Measurements from ENCODE around the gene PLIN5.

The PLIN5 gene

DNA sequence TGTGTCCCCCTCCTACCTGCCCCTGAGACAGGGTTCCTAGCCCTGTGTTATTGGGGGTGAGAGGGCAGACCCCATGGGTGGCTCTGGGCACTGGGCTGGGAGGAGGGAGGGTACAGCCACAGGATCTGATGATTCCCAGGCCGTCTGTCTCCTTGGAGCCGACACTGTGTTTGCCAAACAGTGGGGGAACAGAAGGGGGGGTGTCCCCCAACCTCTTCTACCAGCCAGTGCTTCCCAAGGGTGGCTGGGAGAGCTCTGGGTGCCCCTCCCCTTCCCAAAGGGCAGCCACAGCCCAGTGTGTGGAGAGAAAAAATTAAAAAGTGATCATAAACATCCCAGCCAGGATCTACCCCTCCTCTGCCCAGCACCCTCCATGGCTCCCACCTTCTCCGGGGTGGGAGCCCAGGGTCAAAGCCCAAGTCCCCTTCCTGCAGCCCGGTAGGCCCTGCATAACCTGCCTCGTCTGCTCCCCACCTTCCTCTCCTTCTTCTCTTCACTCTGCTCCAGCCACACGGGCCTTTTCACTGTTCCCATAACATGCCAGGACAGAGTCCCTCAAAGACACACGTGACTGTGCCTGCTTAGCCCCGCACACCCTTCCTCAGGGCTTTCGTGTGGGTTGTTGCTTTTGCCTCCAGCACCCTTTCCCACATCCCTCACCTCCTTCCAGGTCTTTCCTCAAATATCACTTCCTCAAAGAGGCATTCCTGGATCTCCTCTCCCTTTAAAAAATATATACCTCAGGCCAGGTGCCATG is 15.3 kb downstream of the PLIN5 start:
- CTCF ChIA-PET = no interaction called here
- TF ChIP-seq, protein P1, sequence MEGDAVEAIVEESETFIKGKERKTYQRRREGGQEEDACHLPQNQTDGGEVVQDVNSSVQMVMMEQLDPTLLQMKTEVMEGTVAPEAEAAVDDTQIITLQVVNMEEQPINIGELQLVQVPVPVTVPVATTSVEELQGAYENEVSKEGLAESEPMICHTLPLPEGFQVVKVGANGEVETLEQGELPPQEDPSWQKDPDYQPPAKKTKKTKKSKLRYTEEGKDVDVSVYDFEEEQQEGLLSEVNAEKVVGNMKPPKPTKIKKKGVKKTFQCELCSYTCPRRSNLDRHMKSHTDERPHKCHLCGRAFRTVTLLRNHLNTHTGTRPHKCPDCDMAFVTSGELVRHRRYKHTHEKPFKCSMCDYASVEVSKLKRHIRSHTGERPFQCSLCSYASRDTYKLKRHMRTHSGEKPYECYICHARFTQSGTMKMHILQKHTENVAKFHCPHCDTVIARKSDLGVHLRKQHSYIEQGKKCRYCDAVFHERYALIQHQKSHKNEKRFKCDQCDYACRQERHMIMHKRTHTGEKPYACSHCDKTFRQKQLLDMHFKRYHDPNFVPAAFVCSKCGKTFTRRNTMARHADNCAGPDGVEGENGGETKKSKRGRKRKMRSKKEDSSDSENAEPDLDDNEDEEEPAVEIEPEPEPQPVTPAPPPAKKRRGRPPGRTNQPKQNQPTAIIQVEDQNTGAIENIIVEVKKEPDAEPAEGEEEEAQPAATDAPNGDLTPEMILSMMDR (IDR thresholded peaks at IDR 0.05; ENCODE audit: control extremely low read depth, extremely low read depth, low read depth, missing control alignments) = no peak
- DNase-seq (ENCODE audit: extremely low spot score) = no peak
- POLR2A ChIA-PET = no interaction called here

DNA sequence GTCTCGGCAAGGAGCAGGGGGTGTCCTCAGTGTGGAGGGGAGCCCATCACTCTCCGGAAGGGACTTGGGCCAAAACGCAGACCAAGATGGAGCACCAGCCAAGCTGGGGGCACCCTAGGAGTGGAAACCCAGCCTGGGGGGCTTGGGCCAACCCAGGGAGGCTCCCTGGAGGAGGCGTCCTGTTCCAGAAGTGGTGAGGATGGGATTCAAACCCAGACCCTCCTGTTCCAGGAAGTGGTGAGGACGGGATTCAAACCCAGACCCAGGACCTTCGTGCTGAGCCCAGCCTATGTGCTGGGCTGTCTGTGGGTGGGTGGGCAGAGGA is 15.9 kb downstream of the PLIN5 start:
- TF ChIP-seq, protein P1 (IDR thresholded peaks at IDR 0.05; ENCODE audit: control extremely low read depth, extremely low read depth, low read depth, missing control alignments) = no peak
- ChIA-PET POLR2A (no interaction called here), CTCF (no interaction called here)
- DNase-seq (ENCODE audit: extremely low spot score) = no peak

DNA sequence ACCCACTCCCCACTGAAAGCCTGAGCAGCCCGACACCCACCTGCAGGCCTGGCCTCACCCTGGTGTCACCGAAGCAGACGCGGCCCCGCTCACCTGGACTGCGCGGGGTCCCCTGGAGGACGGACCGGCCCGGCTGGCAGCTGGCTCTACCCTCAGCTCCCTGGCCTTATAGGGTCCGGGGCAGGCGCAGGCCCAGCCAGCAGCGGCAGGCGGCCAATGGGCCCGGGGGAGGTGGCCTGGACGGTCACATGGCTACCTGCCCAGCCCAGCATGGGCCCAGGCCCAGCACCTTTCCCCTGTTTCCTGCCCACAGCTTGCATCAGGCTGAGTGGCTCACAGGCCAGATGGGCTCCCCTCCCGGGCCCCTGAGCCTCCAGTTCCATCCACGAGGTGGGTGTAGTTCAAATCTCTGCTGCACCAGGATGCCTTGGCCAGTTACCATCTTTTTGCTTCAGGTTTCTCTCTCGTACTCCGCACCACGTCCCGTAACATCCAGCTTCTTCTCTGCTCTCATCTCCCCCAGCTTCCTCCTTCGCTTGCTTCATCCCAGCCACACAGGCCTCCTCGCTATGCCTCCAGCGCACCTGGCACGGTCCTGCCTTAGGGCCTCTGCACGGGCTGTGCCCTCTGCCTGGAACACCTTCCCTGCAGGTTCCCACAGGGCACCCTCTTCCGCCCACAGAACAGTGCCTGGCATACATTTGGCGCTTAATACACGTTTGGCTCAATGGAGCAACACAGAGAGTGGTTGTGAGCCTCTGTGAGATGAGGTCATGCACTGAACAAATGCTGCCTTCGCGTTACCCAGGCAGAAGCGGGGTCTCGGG is 16.5 kb downstream of the PLIN5 start, which contains the start of gene PLIN4:
Gene PLIN4, minus strand, starts transcription at position 142 of the 827 bp plus-strand sequence. CDS start 214 bp downstream, outside the sequence.
- CTCF ChIA-PET = interaction anchor here (1.2 kb wide), 1 partner anchor 58 kb away, joined by 3 read pairs; no protein-coding TSS in a partner anchor
- DNase-seq (ENCODE audit: extremely low spot score) = no peak
- POLR2A ChIA-PET = interaction anchor here (0.6 kb wide), 1 partner anchor 684 kb away, joined by 4 read pairs; no protein-coding TSS in a partner anchor
- TF ChIP-seq, protein P1 (IDR thresholded peaks at IDR 0.05; ENCODE audit: control extremely low read depth, extremely low read depth, low read depth, missing control alignments) = no peak

DNA sequence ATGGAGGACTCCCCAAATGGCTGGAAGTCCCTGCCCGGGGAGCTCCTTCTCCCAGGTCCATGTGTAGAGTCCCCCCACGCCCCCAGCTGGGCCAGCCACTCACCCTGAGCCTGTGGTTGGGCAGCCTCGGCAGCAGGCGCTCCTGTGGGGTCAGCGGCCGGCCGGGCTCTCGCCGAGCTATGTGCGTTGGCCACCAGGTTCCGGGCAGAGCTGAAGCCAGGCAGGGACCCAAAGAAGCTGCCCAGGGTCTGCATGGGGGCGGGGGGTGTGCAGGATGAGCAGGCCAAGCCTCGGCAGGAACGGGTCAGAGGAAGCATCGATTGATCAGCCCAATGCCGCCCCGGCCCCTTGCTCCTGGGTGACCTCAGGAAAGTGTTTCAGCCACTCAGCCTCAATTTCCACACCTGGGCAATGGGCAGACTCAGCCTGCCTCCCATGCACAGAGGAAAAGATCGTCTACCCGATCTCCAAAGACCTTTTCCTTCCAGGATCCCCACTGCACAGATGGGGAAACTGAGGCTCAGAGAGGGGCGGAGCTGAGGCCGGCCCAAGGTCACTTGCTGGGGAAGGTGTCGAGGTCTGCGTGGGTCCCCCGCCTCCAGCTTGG is 17.5 kb downstream of the PLIN5 start:
- ChIA-PET POLR2A (interaction anchor here (0.6 kb wide), 1 partner anchor 683 kb away, joined by 4 read pairs; no protein-coding TSS in a partner anchor), CTCF (interaction anchor here (1.2 to 1.7 kb wide), 4 partner anchors 8 to 115 kb away, joined by 3 to 10 read pairs (median 4); partner anchors contain the start of gene CHAF1A)
- no peak for DNase-seq (ENCODE audit: extremely low spot score)
- TF ChIP-seq, protein P1 (IDR thresholded peaks at IDR 0.05; ENCODE audit: control extremely low read depth, extremely low read depth, low read depth, missing control alignments) = no peak

DNA sequence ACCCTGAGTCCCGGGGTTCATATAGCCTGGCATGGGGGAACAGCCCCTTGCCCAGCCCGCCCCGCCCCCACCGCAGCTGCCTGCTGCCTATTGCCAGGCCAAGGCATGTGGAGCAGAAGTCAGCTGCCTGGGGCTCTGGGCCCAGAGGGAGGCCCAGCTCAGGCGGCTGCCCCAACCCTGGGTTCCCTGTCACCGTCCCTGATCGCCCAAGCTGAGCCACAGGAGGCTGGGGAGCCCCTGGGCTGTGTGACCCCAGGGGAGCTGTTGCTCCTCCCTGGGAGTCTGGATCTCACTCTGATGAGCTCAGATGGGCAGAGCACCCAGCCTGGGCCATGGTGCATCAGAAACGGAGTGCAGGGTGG is 18.1 kb downstream of the PLIN5 start:
- DNase-seq (ENCODE audit: extremely low spot score) = no peak
- ChIA-PET POLR2A (no interaction called here), CTCF (interaction anchor here (0.7 to 1.7 kb wide), 4 partner anchors 8 to 695 kb away, joined by 3 to 10 read pairs (median 4); partner anchors contain the start of gene CHAF1A)

More for the DNA sequence above, 18.1 kb downstream of the PLIN5 start:
- TF ChIP-seq, protein P1 (IDR thresholded peaks at IDR 0.05; ENCODE audit: control extremely low read depth, extremely low read depth, low read depth, missing control alignments) = no peak

Measured in GM10248 (cell line).